Neuronal stem cell (in vitro differentiated cells): Measurements from ENCODE around the gene IDS.

Source experiments
- DNase-seq: peaks from one replicate; pipeline ENCODE4 v3.0.0-alpha.2; 2013; ENCODE audit warnings: low spot score
- H2AFZ ChIP-seq: one replicate; pipeline ENCODE4 v1.6.1; 2013; ENCODE audit warnings: mild to moderate bottlenecking, low read length, inconsistent platforms
- H2AK5ac ChIP-seq: 2 replicates; pipeline ENCODE4 v1.6.1; 2013; ENCODE audit warnings: low read depth, mild to moderate bottlenecking, inconsistent platforms, low read length, moderate library complexity, mixed read lengths
- H2BK120ac ChIP-seq: 2 replicates; pipeline ENCODE4 v1.6.1; 2013; ENCODE audit warnings: low read depth, mild to moderate bottlenecking, inconsistent platforms, low read length, moderate library complexity, mixed read lengths
- H2BK12ac ChIP-seq: one replicate; pipeline ENCODE4 v1.6.1; 2013; ENCODE audit warnings: low read length, inconsistent platforms
- H2BK15ac ChIP-seq: 2 replicates; pipeline ENCODE4 v1.6.1; 2013; ENCODE audit warnings: mild to moderate bottlenecking, low read length, inconsistent platforms, mixed read lengths
- H2BK5ac ChIP-seq: one replicate; pipeline ENCODE4 v1.6.1; 2013; ENCODE audit warnings: inconsistent platforms, mild to moderate bottlenecking, low read length, moderate library complexity
- H3K14ac ChIP-seq: one replicate; pipeline ENCODE4 v1.6.1; 2013; ENCODE audit warnings: low read length, inconsistent platforms
- H3K18ac ChIP-seq: 2 replicates; pipeline ENCODE4 v1.6.1; 2013; ENCODE audit warnings: low read length, inconsistent platforms
- H3K23ac ChIP-seq: 2 replicates; pipeline ENCODE4 v1.6.1; 2013; ENCODE audit warnings: low read depth, mild to moderate bottlenecking, mixed read lengths, low read length, inconsistent platforms; ENCODE audit not compliant: poor library complexity
- H3K27ac ChIP-seq: replicated peaks from 3 replicates; pipeline ENCODE4 v1.5.1; 2013; ENCODE audit warnings: low read length, inconsistent platforms
- H3K27me3 ChIP-seq, 3 experiments: 2 replicates each; pipeline ENCODE4 v1.6.1; 2013; ENCODE audit warnings: low read length in 3 of 3, mild to moderate bottlenecking in 2 of 3, inconsistent platforms in 1 of 3, low read depth in 1 of 3, mixed read lengths in 1 of 3, moderate library complexity in 1 of 3; ENCODE audit not compliant: control insufficient read depth in 3 of 3, insufficient read depth in 3 of 3
- H3K36me3 ChIP-seq, 2 donors: replicated peaks in 1 of 2; 2 replicates each; pipeline ENCODE4 v1.6.1; 2013; ENCODE audit warnings: low read length in 2 of 2; ENCODE audit not compliant: control insufficient read depth in 2 of 2, insufficient read depth in 2 of 2
- H3K4ac ChIP-seq: 2 replicates; pipeline ENCODE4 v1.6.1; 2013; ENCODE audit warnings: inconsistent platforms, mild to moderate bottlenecking, low read length, moderate library complexity
- H3K4me1 ChIP-seq, 2 donors: 1 replicate in 1 of 2; 2 replicates in 1 of 2; pipeline ENCODE4 v1.6.1; 2013; ENCODE audit warnings: low read length in 2 of 2, low read depth in 1 of 2; ENCODE audit not compliant: control insufficient read depth in 2 of 2, insufficient read depth in 1 of 2
- H3K4me2 ChIP-seq: one replicate; pipeline ENCODE4 v1.6.1; 2013; ENCODE audit warnings: mild to moderate bottlenecking, low read length, inconsistent platforms; ENCODE audit not compliant: insufficient read depth, poor library complexity, severe bottlenecking
- H3K4me3 ChIP-seq, 2 donors: 2 replicates each; pipeline ENCODE4 v1.5.1; 2013; ENCODE audit warnings: low read length in 2 of 2, mild to moderate bottlenecking in 2 of 2, inconsistent platforms in 1 of 2, moderate library complexity in 1 of 2
- H3K79me1 ChIP-seq: one replicate; pipeline ENCODE4 v1.6.1; 2013; ENCODE audit warnings: low read depth, mild to moderate bottlenecking, inconsistent platforms, low read length, moderate library complexity
- H3K9ac ChIP-seq: one replicate; pipeline ENCODE4 v1.6.1; 2013; ENCODE audit warnings: mild to moderate bottlenecking, low read depth, low read length, inconsistent platforms; ENCODE audit not compliant: poor library complexity
- H3K9me3 ChIP-seq, 2 donors: replicated peaks in 1 of 2; 2 replicates each; pipeline versions ENCODE3 to v1.6.1; 2013; ENCODE audit warnings: low read length in 2 of 2, mild to moderate bottlenecking in 2 of 2, inconsistent platforms in 1 of 2, low read depth in 1 of 2, mixed read lengths in 1 of 2, moderate library complexity in 1 of 2; ENCODE audit not compliant: control insufficient read depth in 2 of 2, insufficient read depth in 1 of 2
- H4K8ac ChIP-seq: one replicate; pipeline ENCODE4 v1.6.1; 2013; ENCODE audit warnings: low read depth, mild to moderate bottlenecking, inconsistent platforms, low read length, moderate library complexity
- H4K91ac ChIP-seq: one replicate; pipeline ENCODE4 v1.6.1; 2013; ENCODE audit warnings: low read length, low read depth, mild to moderate bottlenecking, inconsistent platforms; ENCODE audit not compliant: poor library complexity
- WGBS, 2 donors: extraction: QIAGEN DNeasy Blood & Tissue Kit; methylation state at CpG; one replicate each; pipeline ENCODE4 v1.1.7; 2013; ENCODE audit warnings: missing lambda C conversion rate in 2 of 2, mixed read lengths in 1 of 2; ENCODE audit not compliant: insufficient read length in 2 of 2, insufficient replicate concordance in 1 of 2; ENCODE audit errors: extremely low coverage in 2 of 2; 5-methylcytosine and 5-hydroxymethylcytosine counted together

IDS gene

GRCh38 chrX:149467461-149467860, 37.6 kb downstream of the IDS start:
- no peak overlapping the region for H3K4me2 ChIP-seq
- H3K27ac ChIP-seq: no peak overlapping the region
- H3K79me1 ChIP-seq: no peaks in the 10 kb centered on the region
- H3K4ac ChIP-seq: no peak overlapping the region
- H2BK5ac ChIP-seq: no peak overlapping the region
- no peaks in the 10 kb centered on the region for H3K27me3 ChIP-seq
- no peaks in the 10 kb centered on the region for H3K4me1 ChIP-seq
- no peak overlapping the region for H3K23ac ChIP-seq
- no peak overlapping the region for H3K9ac ChIP-seq
- H2BK12ac ChIP-seq: no peak overlapping the region
- no peak overlapping the region for H2AK5ac ChIP-seq
- no peak overlapping the region for H3K14ac ChIP-seq
- H4K8ac ChIP-seq: no peak overlapping the region
- no peak overlapping the region for H3K18ac ChIP-seq
- H3K4me3 ChIP-seq: no peak overlapping the region
- H3K9me3 ChIP-seq: no peaks in the 10 kb centered on the region
- DNase-seq: no peak
- no peak overlapping the region for H2BK15ac ChIP-seq
- H3K36me3 ChIP-seq: no peaks in the 10 kb centered on the region
- no peak overlapping the region for H4K91ac ChIP-seq
- H2AFZ ChIP-seq: no peak overlapping the region
- no peak overlapping the region for H2BK120ac ChIP-seq
- no CpG with 5 or more reads among the region's 3 CpGs for WGBS, 2 donors

- H3K14ac ChIP-seq: no peak overlapping the region
- DNase-seq: no peak
- H3K4ac ChIP-seq: no peak overlapping the region
- no peaks in the 10 kb centered on the region for H3K36me3 ChIP-seq
- no peak overlapping the region for H3K9ac ChIP-seq
- no peak overlapping the region for H3K23ac ChIP-seq
- H3K79me1 ChIP-seq: no peaks in the 10 kb centered on the region
- H4K8ac ChIP-seq: no peak overlapping the region
- H3K18ac ChIP-seq: no peak overlapping the region
- no peak overlapping the region for H2AK5ac ChIP-seq
- no peaks in the 10 kb centered on the region for H3K27me3 ChIP-seq
- H2BK5ac ChIP-seq: no peak overlapping the region
- H2BK120ac ChIP-seq: no peak overlapping the region
- no peaks in the 10 kb centered on the region for H3K4me1 ChIP-seq
- no peaks in the 10 kb centered on the region for H3K9me3 ChIP-seq
- H2BK12ac ChIP-seq: no peak overlapping the region
- WGBS, 2 donors: no CpG with 5 or more reads among the region's 1 CpG
- H2BK15ac ChIP-seq: no peak overlapping the region
- H4K91ac ChIP-seq: no peak overlapping the region
- no peak overlapping the region for H2AFZ ChIP-seq
- no peak overlapping the region for H3K4me2 ChIP-seq
- H3K4me3 ChIP-seq: no peak overlapping the region
- no peak overlapping the region for H3K27ac ChIP-seq
Measured at GRCh38 chrX:149462849-149463248, 42.3 kb downstream of the IDS start.

- Histone ChIP-seq H4K8ac (no peak overlapping the region), H3K79me1 (no peaks in the 10 kb centered on the region), H3K4ac (no peak overlapping the region), H3K27me3 (no peaks in the 10 kb centered on the region), H3K36me3 (no peaks in the 10 kb centered on the region), H2BK12ac (no peak overlapping the region), H3K4me3 (no peak overlapping the region), H3K23ac (no peak overlapping the region), H2BK120ac (no peak overlapping the region), H3K9me3 (no peaks in the 10 kb centered on the region), H3K4me2 (no peak overlapping the region), H4K91ac (no peak overlapping the region), H2AFZ (no peak overlapping the region), H2BK15ac (no peak overlapping the region), H3K27ac (no peak overlapping the region), H3K18ac (no peak overlapping the region), H3K14ac (no peak overlapping the region), H3K4me1 (no peaks in the 10 kb centered on the region), H3K9ac (no peak overlapping the region), H2BK5ac (no peak overlapping the region), H2AK5ac (no peak overlapping the region)
- DNase-seq: no peak
- WGBS, 2 donors: no CpG with 5 or more reads among the region's 3 CpGs
Measured at GRCh38 chrX:149461746-149462145, 43.4 kb downstream of the IDS start.

- H2AFZ ChIP-seq: no peak overlapping the region
- no peaks in the 10 kb centered on the region for H3K36me3 ChIP-seq
- H3K4me1 ChIP-seq: no peaks in the 10 kb centered on the region
- no peak overlapping the region for H3K9ac ChIP-seq
- H3K4ac ChIP-seq: no peak overlapping the region
- H2BK12ac ChIP-seq: no peak overlapping the region
- H4K8ac ChIP-seq: no peak overlapping the region
- no peak overlapping the region for H2BK5ac ChIP-seq
- no peak overlapping the region for H3K4me2 ChIP-seq
- H2BK15ac ChIP-seq: no peak overlapping the region
- no peak overlapping the region for H4K91ac ChIP-seq
- H3K23ac ChIP-seq: no peak overlapping the region
- H3K79me1 ChIP-seq: no peaks in the 10 kb centered on the region
- H3K9me3 ChIP-seq: no peaks in the 10 kb centered on the region
- no peak overlapping the region for H2BK120ac ChIP-seq
- DNase-seq: no peak
- no peak overlapping the region for H3K4me3 ChIP-seq
- no peak overlapping the region for H3K27ac ChIP-seq
- H3K14ac ChIP-seq: no peak overlapping the region
- no peaks in the 10 kb centered on the region for H3K27me3 ChIP-seq
- H2AK5ac ChIP-seq: no peak overlapping the region
- H3K18ac ChIP-seq: no peak overlapping the region
Measured at GRCh38 chrX:149458586-149458985, 46.5 kb downstream of the IDS start.
